ENCODE measurements around the gene DNAJB14.

DNAJB14 gene

DNA sequence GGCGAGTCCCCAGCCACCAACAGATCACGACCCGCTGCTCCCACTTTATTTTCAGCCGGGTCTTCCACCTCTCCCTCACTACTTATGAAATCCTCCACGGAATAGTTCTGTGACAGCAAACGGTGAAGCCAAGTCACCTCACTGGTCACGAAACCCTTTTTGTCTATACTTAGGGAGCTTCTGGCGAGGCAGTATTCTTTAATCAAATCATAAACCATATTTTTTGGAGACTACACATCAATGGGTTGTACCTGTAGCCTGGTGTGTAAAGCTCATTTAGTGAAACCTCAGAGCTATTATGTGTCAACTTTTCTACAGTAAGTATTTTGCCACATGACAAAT is 4.5 kb upstream of the DNAJB14 start:
- ATAC-seq (ENCODE audit: low read depth) (no peak), DNase-seq (ENCODE audit: low spot score in 2 of 2) (no peak)
- H3K9me3 Mint-ChIP-seq, result peaks cover 2% of the 10 kb centered on the region
- H3K4me1 Mint-ChIP-seq, result peaks cover 8% of the 10 kb centered on the region
- H3K27me3 Mint-ChIP-seq, result no peaks in the 10 kb centered on the region
- H3K36me3 Mint-ChIP-seq, result peaks cover 2% of the 10 kb centered on the region
- no peak overlapping the region for H3K27ac Mint-ChIP-seq
- no peak overlapping the region for H3K4me3 Mint-ChIP-seq

DNA sequence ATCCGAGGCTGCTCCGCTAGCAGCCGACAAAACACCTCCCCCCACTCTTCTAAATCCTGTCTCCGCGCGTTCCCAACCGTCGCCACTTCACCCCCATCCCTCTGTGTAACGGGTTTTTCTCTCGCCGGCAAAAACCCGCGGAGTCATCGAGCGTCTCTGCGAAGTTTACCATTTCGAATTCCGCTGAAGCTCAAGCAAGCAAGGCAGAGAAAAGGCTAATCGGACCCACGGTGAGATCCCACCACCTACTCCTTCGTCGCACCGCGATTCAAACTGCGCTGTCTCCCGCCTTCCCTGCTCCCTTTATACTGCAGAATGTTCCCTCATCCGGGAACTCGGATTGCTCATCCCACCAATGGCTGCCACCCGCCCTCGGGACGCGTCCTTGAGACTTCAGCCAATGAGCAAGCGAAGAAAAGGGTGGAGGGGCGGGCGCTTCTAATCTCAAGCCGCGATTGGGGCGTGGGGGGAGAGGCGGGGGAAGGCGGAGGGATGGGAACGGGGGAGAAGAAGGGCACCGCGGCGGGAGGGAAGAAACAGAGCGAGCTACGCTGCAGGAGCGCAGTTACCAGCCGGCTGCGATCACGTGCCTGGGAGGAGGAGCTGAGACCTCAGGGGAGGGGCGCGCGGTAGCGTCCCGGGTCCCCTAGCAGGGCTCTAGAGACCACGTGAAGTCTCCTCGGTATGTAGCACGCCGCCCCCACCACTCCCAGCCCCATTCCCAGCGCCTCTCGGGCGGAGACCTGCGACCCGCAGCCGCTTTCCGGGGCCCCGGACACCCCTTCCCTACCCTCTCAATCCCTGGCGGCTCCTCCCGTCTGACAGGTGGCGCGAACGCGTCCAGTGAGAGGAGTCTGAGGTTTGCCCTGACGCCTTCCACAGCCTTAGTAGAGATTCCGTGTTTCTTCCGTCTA is 3.8 kb upstream of the DNAJB14 start, which contains the start of gene H2AZ1:
H2AZ1 (minus strand) TSS at position 277 of the 914 bp plus-strand sequence; CDS start at position 172, 105 bp downstream.
- Mint-ChIP-seq H3K4me1 (peaks cover 12% of the 10 kb centered on the region), H3K4me3 (no peak within 1 kb of the TSS), H3K27ac (no peak within 1 kb of the TSS), H3K36me3 (no peaks in the 10 kb centered on the region), H3K9me3 (no peaks in the 10 kb centered on the region), H3K27me3 (no peaks in the 10 kb centered on the region)
- peak; percentile 78 to 87 for DNase-seq (ENCODE audit: low spot score in 2 of 2)
- peak; percentile 66 for ATAC-seq (ENCODE audit: low read depth)

DNA sequence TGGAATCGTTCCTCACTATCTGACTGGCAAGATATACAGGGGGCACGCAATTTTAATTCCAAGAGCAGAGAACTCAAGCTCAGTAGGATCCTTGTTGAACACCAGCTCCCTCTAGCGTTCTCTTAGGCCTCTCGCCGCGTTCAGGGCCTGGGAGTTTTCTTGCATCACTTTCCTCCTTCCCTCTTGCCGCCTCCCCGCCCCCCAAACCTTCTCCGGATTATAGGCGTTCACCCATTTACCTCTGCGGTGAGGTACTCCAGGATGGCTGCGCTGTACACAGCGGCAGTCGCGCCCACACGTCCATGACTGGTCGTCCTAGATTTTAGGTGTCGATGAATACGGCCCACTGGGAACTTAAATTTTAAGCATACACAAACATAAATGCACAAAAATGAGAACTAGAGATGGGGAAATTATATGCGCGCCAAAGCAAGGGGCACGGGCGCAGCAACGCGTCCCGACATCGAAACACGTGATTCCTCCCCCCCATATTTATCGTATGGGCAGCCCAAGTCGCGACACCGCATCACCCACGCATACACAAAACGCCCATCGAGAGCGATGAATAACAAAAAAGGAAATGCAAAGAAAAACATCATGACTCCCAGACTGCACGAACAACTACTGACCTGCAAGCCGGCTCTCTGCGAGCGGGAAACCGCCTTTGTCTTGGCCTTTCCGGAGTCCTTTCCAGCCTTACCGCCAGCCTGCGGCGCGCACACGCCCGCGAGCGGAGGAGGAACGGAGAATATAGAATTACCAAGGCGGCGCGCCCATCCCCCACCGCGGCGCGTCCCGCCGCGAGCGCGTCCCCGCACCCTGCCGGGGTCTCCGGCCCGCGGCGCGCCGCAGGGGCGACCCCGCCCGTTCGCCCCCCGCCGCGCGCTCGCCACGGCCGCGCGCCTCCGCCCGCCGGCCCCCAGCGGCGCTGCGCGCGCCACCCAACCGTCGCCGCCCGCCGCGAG is 2.9 kb upstream of the DNAJB14 start:
- DNase-seq (ENCODE audit: low spot score in 2 of 2), result peak; percentile 74 to 85
- peaks cover 2% of the 10 kb centered on the region for H3K36me3 Mint-ChIP-seq
- peak; percentile 40 for ATAC-seq (ENCODE audit: low read depth)
- no peak overlapping the region for H3K27ac Mint-ChIP-seq
- H3K27me3 Mint-ChIP-seq, result no peaks in the 10 kb centered on the region
- H3K9me3 Mint-ChIP-seq, result no peaks in the 10 kb centered on the region
- H3K4me1 Mint-ChIP-seq, result peaks cover 19% of the 10 kb centered on the region
- no peak overlapping the region for H3K4me3 Mint-ChIP-seq

DNA sequence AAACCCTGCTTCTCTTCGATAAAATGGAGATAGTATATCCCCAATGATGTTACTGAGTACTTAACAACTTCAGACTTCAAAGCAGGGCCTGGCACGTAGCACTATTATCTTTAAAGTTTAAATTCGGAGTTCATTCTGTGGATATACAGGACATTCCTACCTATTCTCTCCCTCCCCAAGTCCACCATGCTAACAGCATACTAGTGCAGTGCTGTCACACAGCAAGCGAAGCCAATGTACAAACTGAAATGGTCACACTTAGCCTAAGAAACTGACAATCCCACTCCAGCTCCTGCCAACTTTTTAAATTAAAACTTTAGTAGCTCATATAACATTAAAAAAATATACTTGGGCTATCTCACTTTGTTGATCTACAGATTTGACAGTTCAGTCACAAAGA is 1.2 kb upstream of the DNAJB14 start:
- Mint-ChIP-seq H3K27me3 (no peaks in the 10 kb centered on the region), H3K9me3 (no peaks in the 10 kb centered on the region), H3K4me3 (peak overlapping the region; percentile 92), H3K36me3 (peaks cover 7% of the 10 kb centered on the region), H3K27ac (peak overlapping the region; percentile 97), H3K4me1 (peaks cover 32% of the 10 kb centered on the region)
- ATAC-seq (ENCODE audit: low read depth), result no peak
- DNase-seq (ENCODE audit: low spot score in 2 of 2), result no peak

DNA sequence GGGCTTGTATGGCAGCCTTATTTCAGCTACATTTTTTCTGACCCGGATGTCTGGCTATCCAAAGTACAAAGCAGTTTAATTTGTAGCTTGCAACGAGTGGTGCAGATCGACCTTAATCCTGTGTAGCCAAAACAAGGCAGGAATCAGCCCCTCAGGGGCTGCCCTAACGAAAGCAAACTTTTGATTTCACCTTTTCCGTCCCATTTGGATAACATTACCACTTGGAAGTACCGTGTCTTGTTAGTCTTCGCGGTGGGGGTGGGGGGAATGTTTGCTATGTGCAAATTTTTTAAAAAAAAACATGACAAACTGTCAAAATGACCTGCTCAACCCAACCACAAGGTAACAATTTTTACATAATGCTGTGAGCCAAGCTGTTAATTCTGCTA is 766 bp upstream of the DNAJB14 start:
- Mint-ChIP-seq H3K9me3 (no peaks in the 10 kb centered on the region), H3K27ac (peak overlapping the region; percentile 97), H3K36me3 (peaks cover 7% of the 10 kb centered on the region), H3K4me1 (peaks cover 32% of the 10 kb centered on the region), H3K27me3 (no peaks in the 10 kb centered on the region), H3K4me3 (peak overlapping the region; percentile 92)
- DNase-seq (ENCODE audit: low spot score in 2 of 2) (peak in 1 of 2 donors; percentile 4), ATAC-seq (ENCODE audit: low read depth) (no peak)

DNA sequence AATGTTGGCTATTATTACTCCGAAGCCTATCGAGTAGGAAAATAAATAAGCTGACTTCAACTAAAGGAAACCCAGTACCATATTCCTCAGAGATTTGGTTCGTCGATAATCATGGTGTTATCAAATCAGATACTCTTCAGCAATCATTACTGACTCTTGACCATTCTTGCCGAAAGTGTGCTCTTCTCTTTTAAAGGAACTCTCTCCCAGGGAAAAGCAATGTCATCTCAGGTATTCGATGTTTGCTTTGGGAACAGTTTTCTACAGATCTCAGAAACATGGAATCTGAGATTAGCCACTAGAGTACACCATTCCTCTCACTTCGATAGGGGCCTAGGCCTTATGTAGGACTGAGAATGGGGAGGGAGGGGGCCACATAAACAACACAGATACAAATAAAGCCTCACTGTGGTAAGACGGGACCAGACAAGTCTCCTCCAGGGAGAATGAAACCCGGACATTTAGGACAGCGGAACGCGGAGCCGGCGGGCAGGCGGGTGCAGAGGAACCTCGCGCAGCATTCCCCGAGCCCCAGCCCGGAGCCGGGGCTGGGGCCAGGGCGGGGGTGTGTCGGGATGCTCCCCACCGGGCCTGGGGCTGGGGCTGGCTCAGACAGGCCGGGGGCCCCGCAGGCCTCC is 581 bp downstream of the DNAJB14 start:
- DNase-seq (ENCODE audit: low spot score in 2 of 2) (no peak), ATAC-seq (ENCODE audit: low read depth) (peak; percentile 8)
- peaks cover 32% of the 10 kb centered on the region for H3K4me1 Mint-ChIP-seq
- peak overlapping the region; percentile 97 for H3K27ac Mint-ChIP-seq
- no peaks in the 10 kb centered on the region for H3K27me3 Mint-ChIP-seq
- H3K4me3 Mint-ChIP-seq, result peak overlapping the region; percentile 100
- H3K9me3 Mint-ChIP-seq, result no peaks in the 10 kb centered on the region
- H3K36me3 Mint-ChIP-seq, result peaks cover 7% of the 10 kb centered on the region

DNA sequence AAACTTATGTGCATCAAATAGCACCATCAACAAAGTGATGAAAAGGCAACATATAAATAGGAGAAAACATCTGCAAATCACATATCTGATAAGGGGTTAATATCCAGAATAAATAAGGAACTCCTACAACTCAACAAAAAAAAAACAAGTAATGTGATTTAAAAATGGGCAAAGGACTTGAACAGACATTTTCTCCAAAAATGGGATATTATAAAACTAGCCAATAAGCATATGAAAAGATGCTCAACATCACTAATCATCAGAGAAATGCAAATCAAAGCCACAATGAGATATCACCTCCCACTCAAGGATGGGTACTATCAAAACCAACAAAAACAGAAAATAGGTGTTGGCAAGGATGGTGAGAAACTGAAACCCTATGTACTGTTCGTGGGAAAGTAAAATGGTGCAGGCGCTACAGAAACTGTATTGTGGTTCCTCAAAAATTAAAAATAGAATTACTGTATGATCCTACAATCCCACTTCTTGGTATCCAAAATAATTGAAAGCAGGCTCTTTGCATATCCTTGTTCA is 2.4 kb downstream of the DNAJB14 start:
- H3K4me3 Mint-ChIP-seq, result peak overlapping the region; percentile 29
- H3K9me3 Mint-ChIP-seq, result no peaks in the 10 kb centered on the region
- H3K27me3 Mint-ChIP-seq, result no peaks in the 10 kb centered on the region
- DNase-seq (ENCODE audit: low spot score in 2 of 2), result no peak
- H3K4me1 Mint-ChIP-seq, result peaks cover 32% of the 10 kb centered on the region
- peaks cover 7% of the 10 kb centered on the region for H3K36me3 Mint-ChIP-seq
- ATAC-seq (ENCODE audit: low read depth), result no peak
- no peak overlapping the region for H3K27ac Mint-ChIP-seq

DNA sequence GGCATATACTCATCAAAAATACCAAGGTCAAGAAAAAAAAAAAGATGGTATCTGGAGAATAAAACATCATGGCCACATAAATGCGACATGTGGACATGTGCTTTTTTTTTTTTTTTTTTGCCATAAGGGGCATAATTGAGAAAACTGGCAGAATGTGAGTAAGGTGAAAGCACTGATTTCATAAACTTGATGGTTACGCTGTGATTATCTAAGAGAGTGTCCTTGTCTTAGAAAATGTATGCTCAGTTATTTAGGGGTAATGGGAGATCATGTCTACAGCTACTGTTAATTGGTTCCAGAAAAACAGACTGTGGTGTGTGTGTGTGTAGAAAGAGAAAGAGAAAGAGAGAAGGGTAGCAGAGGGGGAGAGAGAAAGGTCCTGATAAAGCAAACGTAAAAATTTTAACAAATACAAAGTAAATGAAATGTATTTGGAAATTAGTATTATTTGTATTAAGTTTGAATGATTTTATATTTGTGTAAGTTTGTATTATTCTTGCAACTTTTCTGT is 8.1 kb downstream of the DNAJB14 start:
- peaks cover 6% of the 10 kb centered on the region for H3K4me1 Mint-ChIP-seq
- peaks cover 5% of the 10 kb centered on the region for H3K9me3 Mint-ChIP-seq
- ATAC-seq (ENCODE audit: low read depth), result no peak
- H3K36me3 Mint-ChIP-seq, result peaks cover 22% of the 10 kb centered on the region
- DNase-seq (ENCODE audit: low spot score in 2 of 2), result no peak
- H3K4me3 Mint-ChIP-seq, result no peak overlapping the region
- no peaks in the 10 kb centered on the region for H3K27me3 Mint-ChIP-seq
- no peak overlapping the region for H3K27ac Mint-ChIP-seq

DNA sequence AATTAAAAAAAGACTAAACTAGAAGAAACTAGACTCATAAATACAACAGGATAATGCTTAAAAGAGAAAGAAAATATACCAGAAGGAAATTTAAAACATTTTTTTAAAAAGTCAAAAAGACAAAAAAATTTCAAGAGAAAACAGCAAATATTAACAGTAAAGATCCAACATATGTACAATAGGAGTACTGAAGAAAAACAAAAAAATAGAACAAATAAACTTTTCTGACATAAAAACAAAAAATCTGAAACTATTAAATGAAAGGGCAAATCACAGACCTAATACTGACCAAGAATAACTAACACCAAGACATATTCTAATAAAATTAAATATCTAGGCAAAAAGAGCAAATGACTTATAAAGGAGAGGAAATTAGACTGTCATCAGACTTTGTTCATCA is 11.5 kb downstream of the DNAJB14 start:
- no peak for ATAC-seq (ENCODE audit: low read depth)
- H3K9me3 Mint-ChIP-seq, result peaks cover 5% of the 10 kb centered on the region
- H3K4me1 Mint-ChIP-seq, result peaks cover 12% of the 10 kb centered on the region
- H3K36me3 Mint-ChIP-seq, result peaks cover 33% of the 10 kb centered on the region
- no peak overlapping the region for H3K27ac Mint-ChIP-seq
- H3K27me3 Mint-ChIP-seq, result no peaks in the 10 kb centered on the region
- H3K4me3 Mint-ChIP-seq, result no peak overlapping the region
- DNase-seq (ENCODE audit: low spot score in 2 of 2), result no peak

DNA sequence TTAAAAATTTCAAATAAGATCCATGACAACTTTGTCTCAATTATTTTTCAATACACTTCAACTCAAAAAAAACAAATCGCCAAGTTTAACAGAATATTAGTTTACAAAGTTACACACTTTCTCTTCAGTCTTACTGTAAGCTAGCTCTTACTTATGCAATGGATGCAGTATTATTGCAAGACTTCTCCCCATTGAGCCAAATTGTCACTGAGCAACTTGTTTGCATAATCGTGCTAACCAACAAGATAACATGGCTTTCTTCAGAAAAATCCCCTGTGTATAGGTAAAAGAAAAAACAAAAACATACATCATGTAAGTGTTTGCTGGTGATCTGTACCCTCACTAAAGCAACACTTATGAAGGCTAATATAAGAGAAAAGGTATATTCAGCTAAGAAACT is 18.9 kb downstream of the DNAJB14 start:
- Mint-ChIP-seq H3K4me3 (no peak overlapping the region), H3K36me3 (peaks cover 25% of the 10 kb centered on the region), H3K27me3 (no peaks in the 10 kb centered on the region), H3K27ac (no peak overlapping the region), H3K9me3 (no peaks in the 10 kb centered on the region), H3K4me1 (peaks cover 9% of the 10 kb centered on the region)
- DNase-seq (ENCODE audit: low spot score in 2 of 2) (no peak), ATAC-seq (ENCODE audit: low read depth) (no peak)

DNA sequence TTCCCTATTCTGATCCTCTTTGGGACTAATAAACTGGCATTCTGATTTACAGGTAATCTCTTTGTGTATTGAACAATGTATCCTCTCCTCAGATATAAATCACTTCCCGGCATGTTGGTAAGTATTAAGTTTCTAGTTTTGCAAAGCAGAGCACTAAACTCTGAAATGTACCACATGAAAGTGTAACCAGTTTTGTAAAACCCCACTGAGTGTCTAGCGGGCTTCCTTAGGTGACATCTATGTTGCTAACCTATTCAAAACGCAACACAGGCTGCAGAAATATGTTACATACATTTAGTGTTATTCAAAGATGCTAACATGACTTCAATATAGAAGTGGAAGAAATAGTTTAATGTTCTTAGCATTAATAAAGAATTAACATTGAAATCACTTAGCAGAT is 25.2 kb downstream of the DNAJB14 start:
- peaks cover 36% of the 10 kb centered on the region for H3K36me3 Mint-ChIP-seq
- peaks cover 5% of the 10 kb centered on the region for H3K9me3 Mint-ChIP-seq
- H3K27me3 Mint-ChIP-seq, result no peaks in the 10 kb centered on the region
- no peak overlapping the region for H3K27ac Mint-ChIP-seq
- no peaks in the 10 kb centered on the region for H3K4me1 Mint-ChIP-seq
- DNase-seq (ENCODE audit: low spot score in 2 of 2) (no peak), ATAC-seq (ENCODE audit: low read depth) (no peak)
- no peak overlapping the region for H3K4me3 Mint-ChIP-seq

DNA sequence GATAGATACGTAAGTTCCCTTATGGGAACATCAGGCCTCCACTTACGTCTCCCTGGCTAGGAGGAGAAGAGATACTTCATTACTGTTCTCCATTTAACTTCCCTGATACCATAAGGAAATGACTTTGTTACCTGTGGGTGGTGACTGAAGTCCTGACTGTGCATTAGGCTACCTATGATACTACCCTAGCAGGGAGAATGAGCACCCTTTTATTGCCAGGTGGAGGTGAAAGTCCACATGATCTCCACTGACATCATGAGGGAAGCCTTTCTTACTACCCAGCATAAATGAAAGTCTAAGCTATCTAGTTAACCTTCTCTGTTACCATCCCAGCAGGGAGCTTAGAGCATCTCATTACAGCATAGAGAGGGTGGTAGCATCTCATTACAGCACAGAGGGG is 27.8 kb downstream of the DNAJB14 start:
- Mint-ChIP-seq H3K9me3 (peaks cover 5% of the 10 kb centered on the region), H3K4me1 (no peaks in the 10 kb centered on the region), H3K27ac (no peak overlapping the region), H3K27me3 (no peaks in the 10 kb centered on the region), H3K36me3 (peaks cover 43% of the 10 kb centered on the region), H3K4me3 (no peak overlapping the region)
- DNase-seq (ENCODE audit: low spot score in 2 of 2), result no peak
- no peak for ATAC-seq (ENCODE audit: low read depth)

DNA sequence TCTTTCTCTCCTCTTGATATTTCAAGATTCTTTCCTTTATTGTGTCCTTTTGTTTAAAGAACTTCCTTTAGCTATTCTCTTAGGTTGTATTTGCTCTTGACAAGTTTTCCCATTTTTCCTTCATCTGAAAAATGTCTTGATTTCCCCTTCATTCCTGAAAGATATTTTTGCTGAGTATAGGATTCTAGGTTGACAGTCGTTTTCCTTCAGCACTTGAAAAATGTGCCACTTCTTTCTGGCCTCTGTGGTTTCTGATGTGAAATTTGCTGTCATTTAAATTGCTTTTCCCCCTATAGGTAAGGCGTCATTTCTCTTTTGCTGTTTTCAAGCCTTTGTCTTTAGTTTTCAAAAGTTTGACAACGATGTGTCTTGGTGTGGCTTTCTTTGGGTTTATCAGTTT is 28.8 kb downstream of the DNAJB14 start:
- H3K27ac Mint-ChIP-seq, result no peak overlapping the region
- H3K27me3 Mint-ChIP-seq, result no peaks in the 10 kb centered on the region
- no peaks in the 10 kb centered on the region for H3K4me1 Mint-ChIP-seq
- peaks cover 46% of the 10 kb centered on the region for H3K36me3 Mint-ChIP-seq
- DNase-seq (ENCODE audit: low spot score in 2 of 2) (no peak), ATAC-seq (ENCODE audit: low read depth) (no peak)
- no peak overlapping the region for H3K4me3 Mint-ChIP-seq
- H3K9me3 Mint-ChIP-seq, result peaks cover 5% of the 10 kb centered on the region
